Peyer's patch (tissue), 4 donors: ENCODE results near the gene SYT14. TPM values are rescaled to one million over a fixed set of nuclear protein-coding genes. Genes with fewer than 3 reads are reported as not detected.
"Not testable (repeated sequence)": the region's sequence is repeated elsewhere in the genome, so short reads cannot be mapped to it uniquely, and the experiment has no call there.

ENCODE experiments used
- DNase-seq, 3 donors: peaks; one replicate each; pipeline ENCODE4 v3.0.0-alpha.2; 2017 to 2019
- H3K27ac ChIP-seq, 4 donors: fragments of 200-600 bp; sonication (generic); one replicate each; pipeline ENCODE4 v1.5.1; 2016 to 2019
- H3K27me3 ChIP-seq, 2 donors: fragments of 200-600 bp; sonication (generic); one replicate each; pipeline ENCODE4 v1.5.1; 2019
- H3K36me3 ChIP-seq, 3 donors: fragments of 200-600 bp; sonication (generic); one replicate each; pipeline ENCODE4 v1.5.1; 2016 to 2019
- H3K4me1 ChIP-seq, 4 donors: fragments of 200-600 bp; sonication (generic); one replicate each; pipeline ENCODE4 v1.5.1; 2016 to 2019
- H3K4me3 ChIP-seq, 4 donors: fragments of 200-600 bp; sonication (generic); 1 replicate in 3 of 4; 2 replicates in 1 of 4; pipeline ENCODE4 v1.5.1; 2016 to 2019; ENCODE audit warnings: mild to moderate bottlenecking in 1 of 4
- H3K9me3 ChIP-seq, 4 donors: fragments of 200-600 bp; sonication (generic); one replicate each; pipeline ENCODE4 v1.5.1; 2016 to 2019; ENCODE audit warnings: mild to moderate bottlenecking in 1 of 4
- POLR2A ChIP-seq, 2 donors: fragments of 450-650 bp; IDR thresholded peaks; one replicate each; pipeline ENCODE4 v1.5.1; 2017; ENCODE audit warnings: antibody characterized with exemption in 2 of 2, mild to moderate bottlenecking in 2 of 2, moderate library complexity in 2 of 2
- total RNA-seq, 4 donors: library from RNA; depleted of rRNA; stranded (reverse); fragments of >200 nt; gene quantifications; one replicate each; pipeline ENCODE4 v1.1.0, GENCODE V29; 2016
- TF ChIP-seq, protein P1 (sequence below), 6 experiments: fragments of 450-650 bp in 4 of 6; fragments of 200-600 bp in 2 of 6; sonication (generic) in 1 of 6; IDR thresholded peaks; one replicate each; pipeline ENCODE4 v1.5.1; 2017 to 2019; ENCODE audit warnings: antibody characterized with exemption in 6 of 6, mild to moderate bottlenecking in 3 of 6, moderate library complexity in 1 of 6

The SYT14 gene
- total RNA-seq, 4 donors from 2014 or later: 0.27 to 0.83 TPM; not detected in 2

DNA sequence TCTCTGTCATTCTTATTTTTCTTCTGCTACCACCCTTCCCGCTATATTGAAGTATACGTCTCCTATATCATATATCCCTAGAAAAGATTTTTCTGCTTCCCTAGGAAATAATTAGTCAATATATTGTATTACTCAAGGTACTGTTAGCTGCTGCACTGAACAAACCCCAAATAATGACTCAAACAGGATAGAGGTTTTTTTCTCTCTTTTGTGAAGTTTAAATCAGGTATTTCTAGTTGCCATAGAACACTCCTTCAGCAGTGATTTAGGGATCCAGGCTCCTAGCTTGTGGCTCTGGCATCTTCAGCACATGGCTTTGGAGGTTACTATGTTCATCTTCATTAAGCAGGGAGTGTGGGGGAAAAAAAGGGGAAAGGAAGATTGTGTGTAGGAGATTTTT lies 18.1 kb downstream of the SYT14 start:
- TF ChIP-seq, protein P1, sequence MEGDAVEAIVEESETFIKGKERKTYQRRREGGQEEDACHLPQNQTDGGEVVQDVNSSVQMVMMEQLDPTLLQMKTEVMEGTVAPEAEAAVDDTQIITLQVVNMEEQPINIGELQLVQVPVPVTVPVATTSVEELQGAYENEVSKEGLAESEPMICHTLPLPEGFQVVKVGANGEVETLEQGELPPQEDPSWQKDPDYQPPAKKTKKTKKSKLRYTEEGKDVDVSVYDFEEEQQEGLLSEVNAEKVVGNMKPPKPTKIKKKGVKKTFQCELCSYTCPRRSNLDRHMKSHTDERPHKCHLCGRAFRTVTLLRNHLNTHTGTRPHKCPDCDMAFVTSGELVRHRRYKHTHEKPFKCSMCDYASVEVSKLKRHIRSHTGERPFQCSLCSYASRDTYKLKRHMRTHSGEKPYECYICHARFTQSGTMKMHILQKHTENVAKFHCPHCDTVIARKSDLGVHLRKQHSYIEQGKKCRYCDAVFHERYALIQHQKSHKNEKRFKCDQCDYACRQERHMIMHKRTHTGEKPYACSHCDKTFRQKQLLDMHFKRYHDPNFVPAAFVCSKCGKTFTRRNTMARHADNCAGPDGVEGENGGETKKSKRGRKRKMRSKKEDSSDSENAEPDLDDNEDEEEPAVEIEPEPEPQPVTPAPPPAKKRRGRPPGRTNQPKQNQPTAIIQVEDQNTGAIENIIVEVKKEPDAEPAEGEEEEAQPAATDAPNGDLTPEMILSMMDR (IDR thresholded peaks at IDR 0.05): no peak
- TF ChIP-seq POLR2A (IDR thresholded peaks at IDR 0.05): no peak
- Histone ChIP-seq H3K4me1 (no peaks in the 10 kb centered on the region), H3K4me3 (no peak overlapping the region), H3K27me3 (no peaks in the 10 kb centered on the region), H3K27ac (no peak overlapping the region), H3K36me3 (no peaks in the 10 kb centered on the region), H3K9me3 (no peaks in the 10 kb centered on the region)
- no peak for DNase-seq

DNA sequence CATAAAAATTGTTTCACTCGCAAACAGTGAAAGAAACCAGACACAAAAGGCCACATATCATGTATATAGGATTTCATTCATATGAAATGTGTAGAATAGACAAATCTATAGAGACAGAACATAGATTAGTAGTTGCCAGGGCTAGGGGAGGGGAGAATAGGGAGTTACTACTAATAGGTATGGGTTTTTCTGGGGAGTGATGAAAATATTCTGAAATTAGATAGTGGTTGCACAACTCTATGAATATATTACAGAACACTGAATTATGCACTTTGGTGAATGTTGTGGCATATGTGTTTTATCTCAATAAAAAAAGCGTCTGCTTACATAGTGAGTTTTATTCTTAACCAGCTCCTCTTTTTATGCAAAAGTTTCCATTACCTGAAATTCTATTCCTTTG lies 21.6 kb downstream of the SYT14 start:
- DNase-seq: no peak
- TF ChIP-seq, protein P1 (IDR thresholded peaks at IDR 0.05): no peak
- no peak for TF ChIP-seq POLR2A (IDR thresholded peaks at IDR 0.05)
- Histone ChIP-seq H3K36me3 (no peaks in the 10 kb centered on the region), H3K9me3 (no peaks in the 10 kb centered on the region), H3K27ac (no peak overlapping the region), H3K4me1 (no peaks in the 10 kb centered on the region), H3K4me3 (no peak overlapping the region), H3K27me3 (no peaks in the 10 kb centered on the region)

DNA sequence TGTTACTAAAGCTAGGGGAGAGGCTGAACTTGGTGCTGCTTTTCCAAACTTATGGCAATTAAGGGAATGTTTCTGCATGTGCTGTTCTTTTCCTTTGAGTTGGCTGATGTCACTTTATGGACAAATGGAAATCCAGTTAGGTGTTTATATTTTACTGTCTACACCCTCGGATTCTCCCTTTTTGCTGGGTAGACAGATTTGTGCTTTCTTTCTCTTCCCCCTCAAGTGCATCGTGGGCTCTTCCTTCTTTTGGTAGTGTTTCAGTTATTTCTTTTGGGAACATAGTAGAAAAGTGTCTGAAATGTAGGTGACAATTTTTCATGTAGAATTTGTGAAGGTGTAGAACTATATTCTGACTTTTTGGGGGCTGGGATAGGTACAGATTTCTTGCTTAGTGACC lies 22.9 kb downstream of the SYT14 start:
- Histone ChIP-seq H3K4me1 (no peaks in the 10 kb centered on the region), H3K27me3 (no peaks in the 10 kb centered on the region), H3K27ac (no peak overlapping the region)

DNA sequence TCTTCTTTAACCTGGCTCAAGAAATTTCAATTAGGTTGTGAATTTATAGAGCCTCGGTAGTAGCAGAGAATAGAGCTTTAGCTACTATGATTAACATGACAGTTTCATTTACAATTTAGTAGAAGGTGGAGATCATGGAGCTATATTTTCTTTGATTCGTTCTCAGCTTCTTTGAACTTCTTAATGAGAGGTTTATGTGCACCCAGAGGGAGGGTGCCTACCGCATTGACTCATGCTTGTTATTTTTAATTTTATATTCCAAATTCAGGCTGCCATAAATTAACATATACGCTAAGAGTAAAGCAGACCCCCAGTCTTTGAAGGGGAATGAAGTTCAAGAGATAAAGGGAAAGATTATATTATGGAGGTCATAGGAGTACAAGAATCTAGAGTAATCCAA lies 24.4 kb downstream of the SYT14 start:
- Histone ChIP-seq H3K27me3 (no peaks in the 10 kb centered on the region), H3K9me3 (no peaks in the 10 kb centered on the region), H3K36me3 (no peaks in the 10 kb centered on the region), H3K4me1 (no peaks in the 10 kb centered on the region), H3K27ac (no peak overlapping the region), H3K4me3 (no peak overlapping the region)
- TF ChIP-seq, protein P1 (IDR thresholded peaks at IDR 0.05): no peak
- no peak for TF ChIP-seq POLR2A (IDR thresholded peaks at IDR 0.05)
- DNase-seq: no peak

More for the DNA sequence above, 22.9 kb downstream of the SYT14 start:
- no peak overlapping the region for H3K4me3 ChIP-seq
- TF ChIP-seq, protein P1 (IDR thresholded peaks at IDR 0.05): no peak
- TF ChIP-seq POLR2A (IDR thresholded peaks at IDR 0.05): no peak
- H3K36me3 ChIP-seq: no peaks in the 10 kb centered on the region
- no peak for DNase-seq
- H3K9me3 ChIP-seq: no peaks in the 10 kb centered on the region

DNA sequence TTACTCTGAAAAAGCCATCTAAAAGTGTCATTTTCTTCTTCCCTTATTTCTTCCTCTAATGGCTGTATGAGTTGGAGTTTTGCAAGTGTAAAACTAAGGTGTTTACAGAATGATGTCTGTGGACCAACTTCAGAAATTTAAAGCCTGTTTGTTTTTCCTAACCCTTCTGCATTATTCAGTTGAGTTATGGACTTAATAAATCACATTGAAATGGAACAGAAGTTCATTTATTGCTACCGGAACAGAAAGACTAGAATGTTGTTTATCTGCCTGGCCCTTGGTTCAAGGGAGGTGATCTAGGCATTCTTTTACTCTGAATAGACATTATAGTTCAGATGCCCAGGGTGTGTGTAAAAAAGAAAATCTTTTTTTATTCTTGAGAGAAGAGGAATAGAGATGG lies 24.8 kb downstream of the SYT14 start:
- no peak overlapping the region for H3K27ac ChIP-seq
- no peaks in the 10 kb centered on the region for H3K36me3 ChIP-seq
- H3K27me3 ChIP-seq: no peaks in the 10 kb centered on the region
- no peak overlapping the region for H3K4me3 ChIP-seq
- no peak for DNase-seq
- no peaks in the 10 kb centered on the region for H3K4me1 ChIP-seq
- no peaks in the 10 kb centered on the region for H3K9me3 ChIP-seq
- no peak for TF ChIP-seq POLR2A (IDR thresholded peaks at IDR 0.05)
- TF ChIP-seq, protein P1 (IDR thresholded peaks at IDR 0.05): no peak

DNA sequence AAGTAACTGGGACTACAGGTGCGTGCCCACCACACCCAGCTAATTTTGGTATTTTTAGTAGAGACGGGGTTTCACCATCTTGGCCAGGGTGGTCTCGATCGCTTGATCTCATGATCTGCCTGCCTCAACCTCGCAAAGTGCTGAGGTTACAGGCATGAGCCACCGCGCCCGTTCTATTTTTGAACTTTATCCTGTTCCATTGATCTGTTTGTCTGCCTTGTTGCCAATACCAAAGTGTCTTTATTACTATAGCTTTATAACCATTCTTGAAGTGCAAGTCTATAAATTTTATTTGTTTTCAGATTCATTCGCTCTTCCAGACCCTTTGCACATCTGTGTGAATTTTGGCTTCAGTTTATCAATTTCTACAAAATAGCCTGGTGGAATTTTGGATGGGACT lies 28.0 kb downstream of the SYT14 start:
- Histone ChIP-seq H3K4me1 (no peaks in the 10 kb centered on the region), H3K36me3 (no peaks in the 10 kb centered on the region), H3K4me3 (no peak overlapping the region), H3K27me3 (no peaks in the 10 kb centered on the region), H3K9me3 (no peaks in the 10 kb centered on the region), H3K27ac (no peak overlapping the region)
- no peak for TF ChIP-seq POLR2A (IDR thresholded peaks at IDR 0.05)
- TF ChIP-seq, protein P1 (IDR thresholded peaks at IDR 0.05): no peak
- no peak for DNase-seq

DNA sequence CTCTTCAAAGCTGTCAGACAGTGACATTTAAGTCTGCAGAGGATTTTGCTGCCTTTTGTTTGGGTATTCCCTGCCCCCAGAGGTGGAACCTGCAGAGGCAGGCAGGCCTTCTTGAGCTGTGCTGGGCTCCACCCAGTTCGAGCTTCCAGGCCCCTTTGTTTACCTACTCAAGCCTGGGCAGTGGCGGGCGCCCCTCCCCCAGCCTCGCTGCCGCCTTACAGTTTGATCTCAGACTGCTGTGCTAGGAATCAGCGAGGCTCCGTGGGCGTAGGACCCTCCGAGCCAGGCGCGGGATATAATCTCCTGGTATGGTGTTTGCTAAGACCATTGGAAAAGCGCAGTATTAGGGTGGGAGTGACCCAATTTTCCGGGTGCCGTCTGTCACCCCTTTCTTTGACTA lies 40.7 kb downstream of the SYT14 start:
- H3K27me3 ChIP-seq, H3K4me1 ChIP-seq, DNase-seq, H3K9me3 ChIP-seq, H3K27ac ChIP-seq, H3K4me3 ChIP-seq, H3K36me3 ChIP-seq: not testable (repeated sequence)
